ENCODE results near the gene LRP5. TPM values are rescaled to one million over a fixed set of nuclear protein-coding genes. Genes with fewer than 3 reads are reported as not detected.

The LRP5 gene
- total and polyA plus RNA-seq, 7 donors: 18.0 to 63.1 (median 28.9) TPM

DNA sequence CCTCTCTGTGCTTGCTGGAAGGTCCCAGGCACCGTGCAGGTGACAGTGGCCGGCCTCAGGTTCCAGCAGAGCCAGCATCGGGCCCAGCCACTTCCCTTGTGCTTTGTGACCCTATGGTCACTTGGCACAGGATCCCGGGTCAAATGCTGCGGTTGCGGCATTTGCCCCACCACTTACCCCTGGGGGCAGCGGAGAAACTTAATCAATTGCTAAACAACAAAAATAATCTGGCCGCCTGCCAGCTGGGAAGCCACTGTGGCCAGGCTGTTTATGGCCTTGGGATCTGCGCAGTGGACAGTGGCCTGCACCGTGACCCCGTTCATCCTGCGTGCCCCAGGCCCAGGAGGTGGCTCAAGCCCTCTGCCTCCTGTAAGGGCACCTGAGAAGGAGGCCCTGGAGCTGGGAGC lies 65.0 kb downstream of the LRP5 start:
- H3K36me3 ChIP-seq: no peaks in the 10 kb centered on the region
- H3K4me3 ChIP-seq: no peak overlapping the region
- peaks cover 0 to 90% (median 81%) of the 10 kb centered on the region in 4 donors for H3K4me1 ChIP-seq
- peak overlapping the region; percentile 1 to 92 (median 67) for H3K27ac ChIP-seq
- no peaks in the 10 kb centered on the region for H3K27me3 ChIP-seq
- DNase-seq: no peak
- TF ChIP-seq, protein P1, sequence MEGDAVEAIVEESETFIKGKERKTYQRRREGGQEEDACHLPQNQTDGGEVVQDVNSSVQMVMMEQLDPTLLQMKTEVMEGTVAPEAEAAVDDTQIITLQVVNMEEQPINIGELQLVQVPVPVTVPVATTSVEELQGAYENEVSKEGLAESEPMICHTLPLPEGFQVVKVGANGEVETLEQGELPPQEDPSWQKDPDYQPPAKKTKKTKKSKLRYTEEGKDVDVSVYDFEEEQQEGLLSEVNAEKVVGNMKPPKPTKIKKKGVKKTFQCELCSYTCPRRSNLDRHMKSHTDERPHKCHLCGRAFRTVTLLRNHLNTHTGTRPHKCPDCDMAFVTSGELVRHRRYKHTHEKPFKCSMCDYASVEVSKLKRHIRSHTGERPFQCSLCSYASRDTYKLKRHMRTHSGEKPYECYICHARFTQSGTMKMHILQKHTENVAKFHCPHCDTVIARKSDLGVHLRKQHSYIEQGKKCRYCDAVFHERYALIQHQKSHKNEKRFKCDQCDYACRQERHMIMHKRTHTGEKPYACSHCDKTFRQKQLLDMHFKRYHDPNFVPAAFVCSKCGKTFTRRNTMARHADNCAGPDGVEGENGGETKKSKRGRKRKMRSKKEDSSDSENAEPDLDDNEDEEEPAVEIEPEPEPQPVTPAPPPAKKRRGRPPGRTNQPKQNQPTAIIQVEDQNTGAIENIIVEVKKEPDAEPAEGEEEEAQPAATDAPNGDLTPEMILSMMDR (IDR thresholded peaks at IDR 0.05): no peak
- TF ChIP-seq EP300 (IDR thresholded peaks at IDR 0.05) (no peak), POLR2AphosphoS5 (IDR thresholded peaks at IDR 0.05) (no peak), POLR2A (IDR thresholded peaks at IDR 0.05) (no peak)
- WGBS, 2 donors: 85 to 87% methylated on average over 12 of the region's 12 CpGs
- no peaks in the 10 kb centered on the region for H3K9me3 ChIP-seq
- intact Hi-C loops (cut with DNase I): no loop called here

DNA sequence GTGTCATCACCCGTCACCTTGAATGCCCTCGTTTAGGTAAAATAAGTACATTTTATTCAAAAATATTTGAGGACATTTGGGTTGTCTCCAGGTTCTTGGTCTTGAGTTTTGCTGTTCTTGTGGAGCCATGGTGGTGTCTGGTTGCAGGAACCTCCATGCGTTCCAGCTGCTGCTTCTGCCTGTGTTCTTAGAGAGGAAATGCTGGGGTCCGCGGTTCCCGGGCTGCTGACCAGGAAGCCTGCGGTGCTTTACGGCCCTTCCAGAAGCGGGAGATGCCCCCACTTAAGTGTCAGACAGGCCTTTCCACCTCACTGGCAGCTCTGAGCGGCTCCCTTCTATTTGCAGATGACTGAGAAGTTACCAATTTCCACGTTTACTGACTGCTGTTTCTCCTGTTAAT lies 66.8 kb downstream of the LRP5 start:
- intact Hi-C loops (cut with DNase I): no loop called here
- TF ChIP-seq POLR2A (IDR thresholded peaks at IDR 0.05) (no peak), POLR2AphosphoS5 (IDR thresholded peaks at IDR 0.05) (no peak), EP300 (IDR thresholded peaks at IDR 0.05) (no peak)
- TF ChIP-seq, protein P1 (IDR thresholded peaks at IDR 0.05): no peak
- DNase-seq: no peak
- H3K27ac ChIP-seq: peak overlapping the region; percentile 69 to 83 (median 82)
- H3K4me3 ChIP-seq: no peak overlapping the region
- WGBS, 2 donors: 62 to 72% methylated on average over 11 of the region's 11 CpGs
- H3K27me3 ChIP-seq: no peaks in the 10 kb centered on the region
- H3K9me3 ChIP-seq: no peaks in the 10 kb centered on the region
- H3K4me1 ChIP-seq: peaks cover 0 to 90% (median 81%) of the 10 kb centered on the region in 4 donors
- no peaks in the 10 kb centered on the region for H3K36me3 ChIP-seq

DNA sequence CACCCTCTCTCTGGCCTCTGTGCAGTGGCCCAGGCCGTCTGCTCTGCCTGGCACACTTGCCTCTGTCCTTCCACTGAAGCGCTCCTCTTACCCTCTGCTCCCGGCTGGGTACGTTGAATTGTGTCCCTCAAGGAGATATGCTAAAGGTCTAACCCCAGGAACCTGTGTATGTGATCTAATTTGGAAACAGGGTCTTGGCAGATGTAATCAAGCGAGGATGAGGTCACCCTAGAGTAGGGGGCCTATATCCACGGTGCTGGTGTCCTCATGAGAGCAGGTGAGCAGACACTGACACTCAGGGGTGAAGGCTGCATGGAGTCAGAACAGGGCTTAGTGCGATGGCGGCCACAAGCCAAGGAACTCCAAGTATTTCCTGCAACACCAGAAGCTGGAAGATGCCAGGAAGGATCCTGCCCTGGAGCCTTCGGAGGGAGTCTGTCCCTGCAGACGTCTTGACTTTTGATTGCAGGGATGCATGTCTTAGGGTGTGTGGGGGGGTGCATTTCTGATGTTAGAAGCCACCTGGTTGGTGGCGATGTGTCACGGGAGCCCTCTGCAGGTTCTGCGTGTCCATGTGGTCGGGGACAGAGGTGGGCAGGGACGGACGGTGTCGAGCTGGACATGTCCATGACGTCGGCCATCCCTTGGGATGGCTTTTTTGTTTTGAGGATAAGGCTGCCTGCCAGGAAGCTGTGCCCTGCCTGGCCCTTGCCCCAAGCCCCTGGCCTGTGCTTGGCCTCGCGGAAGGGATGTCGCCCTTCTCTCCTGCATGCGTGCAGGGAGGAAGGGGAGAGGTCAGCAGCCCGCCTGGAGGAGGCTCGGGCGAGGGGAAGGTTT lies 68.6 kb downstream of the LRP5 start:
- intact Hi-C loops (cut with DNase I): loop anchor here (5.0 to 10.0 kb wide), 4 partner anchors 64 to 169 kb away; partner anchors contain the start of genes KMT5B and LRP5
- DNase-seq: peak; percentile 81
- H3K4me1 ChIP-seq: peaks cover 0 to 77% (median 69%) of the 10 kb centered on the region in 4 donors
- WGBS, 2 donors: 55 to 63% methylated on average over 26 of the region's 26 CpGs
- TF ChIP-seq POLR2AphosphoS5 (IDR thresholded peaks at IDR 0.05) (no peak), POLR2A (IDR thresholded peaks at IDR 0.05) (no peak), EP300 (IDR thresholded peaks at IDR 0.05) (no peak)
- TF ChIP-seq, protein P1 (IDR thresholded peaks at IDR 0.05): no peak
- H3K9me3 ChIP-seq: no peaks in the 10 kb centered on the region
- H3K27ac ChIP-seq: peak overlapping the region; percentile 69 to 83 (median 82)
- H3K27me3 ChIP-seq: no peaks in the 10 kb centered on the region
- H3K4me3 ChIP-seq: peak overlapping the region in 1 of 4 donors; percentile 17
- peaks cover 0 to under 1% (median under 1%) of the 10 kb centered on the region in 4 donors for H3K36me3 ChIP-seq

DNA sequence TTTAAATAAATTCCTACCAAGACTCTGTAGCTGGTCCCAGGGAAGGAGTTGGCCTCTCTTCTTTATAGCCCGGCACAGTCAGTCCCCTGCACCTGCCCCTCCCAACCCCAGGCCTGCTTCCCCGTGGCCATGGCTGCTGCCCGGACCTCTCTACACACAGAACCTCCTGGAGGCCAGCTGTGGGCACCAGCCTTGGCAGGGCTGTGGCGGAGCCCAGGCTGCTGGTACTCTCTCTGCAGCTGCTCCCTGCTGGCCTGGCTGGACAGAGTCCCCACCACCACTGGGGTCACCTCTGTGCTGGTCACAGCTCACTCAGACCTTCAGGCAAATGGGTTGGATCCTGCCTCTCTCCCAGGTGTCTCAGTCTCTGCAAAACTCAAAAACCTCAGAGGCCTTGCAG lies 69.3 kb downstream of the LRP5 start:
- peak overlapping the region; percentile 69 to 83 (median 82) for H3K27ac ChIP-seq
- WGBS, 2 donors: 31 to 46% methylated on average over 4 of the region's 4 CpGs
- no peaks in the 10 kb centered on the region for H3K27me3 ChIP-seq
- TF ChIP-seq POLR2A (IDR thresholded peaks at IDR 0.05) (no peak), EP300 (IDR thresholded peaks at IDR 0.05) (no peak), POLR2AphosphoS5 (IDR thresholded peaks at IDR 0.05) (no peak)
- TF ChIP-seq, protein P1 (IDR thresholded peaks at IDR 0.05): no peak
- no peak for DNase-seq
- H3K4me3 ChIP-seq: peak overlapping the region in 1 of 4 donors; percentile 17
- H3K9me3 ChIP-seq: no peaks in the 10 kb centered on the region
- H3K4me1 ChIP-seq: peaks cover 0 to 73% (median 69%) of the 10 kb centered on the region in 4 donors
- H3K36me3 ChIP-seq: peaks cover 0 to 8% (median 6%) of the 10 kb centered on the region in 4 donors
- intact Hi-C loops (cut with DNase I): loop anchor here (5.0 to 10.0 kb wide), 4 partner anchors 63 to 169 kb away; partner anchors contain the start of genes KMT5B and LRP5
